CD4-positive, alpha-beta T cell (primary cell): ENCODE measurements around the gene WNT9A. TPM values are rescaled to one million over a fixed set of nuclear protein-coding genes. Genes with fewer than 3 reads are reported as not detected.

Experiments used
- ATAC-seq: fragments of 200-7000 bp; cut with Tn5 transposase; one replicate; pipeline ENCODE4 v1.10.0; 2022; ENCODE audit warnings: mild to moderate bottlenecking; ENCODE audit not compliant: poor library complexity
- CTCF ChIA-PET: fragments of 350-600 bp; sonication (Branson Sonifier 250); formaldehyde crosslinking; loops from one replicate; lab custom pipeline; 2021; ENCODE audit warnings: antibody characterized with exemption, inconsistent platforms; lab: Charles Lee
- POLR2A ChIA-PET: fragments of 350-600 bp; sonication (Branson Sonifier 250); formaldehyde crosslinking; loops from one replicate; lab custom pipeline; 2021; ENCODE audit warnings: antibody characterized with exemption, inconsistent platforms; lab: Charles Lee
- DNase-seq, 14 experiments: peaks; one replicate each; pipeline ENCODE4 v3.0.0-alpha.2; 2013 to 2020; ENCODE audit warnings: mixed read lengths in 2 of 14
- H3K27ac ChIP-seq, 2 donors: one replicate each; pipeline versions ENCODE4 v1.5.1 to v1.7.0; 2013; ENCODE audit warnings: low read length in 2 of 2, low read depth in 1 of 2, mild to moderate bottlenecking in 1 of 2
- H3K27me3 ChIP-seq, 2 experiments: 1 replicate in 1 of 2; 2 replicates in 1 of 2; pipeline versions ENCODE4 v1.6.1 to v1.7.0; 2013; ENCODE audit warnings: low read length in 2 of 2, control low read depth in 1 of 2, mild to moderate bottlenecking in 1 of 2, moderate library complexity in 1 of 2; ENCODE audit not compliant: insufficient read depth in 2 of 2, control insufficient read depth in 1 of 2
- H3K36me3 ChIP-seq: one replicate; pipeline ENCODE4 v1.6.1; 2013; ENCODE audit warnings: low read length, control low read depth; ENCODE audit not compliant: insufficient read depth
- H3K4me1 ChIP-seq: one replicate; pipeline ENCODE4 v1.6.1; 2013; ENCODE audit warnings: low read length, control low read depth; ENCODE audit not compliant: insufficient read depth
- H3K4me3 ChIP-seq: one replicate; pipeline ENCODE4 v1.5.1; 2013; ENCODE audit warnings: mild to moderate bottlenecking, low read length, moderate library complexity
- H3K9me3 ChIP-seq, 2 experiments: 1 replicate in 1 of 2; 2 replicates in 1 of 2; pipeline versions ENCODE4 v1.6.1 to v1.7.0; 2013; ENCODE audit warnings: low read length in 2 of 2, mild to moderate bottlenecking in 2 of 2, control low read depth in 1 of 2, moderate library complexity in 1 of 2; ENCODE audit not compliant: control insufficient read depth in 1 of 2, insufficient read depth in 1 of 2
- H3K27ac Mint-ChIP-seq: one replicate; pipeline ENCODE4 v1.8.0; 2020; ENCODE audit warnings: mixed read lengths
- H3K27me3 Mint-ChIP-seq: one replicate; pipeline ENCODE4 v1.8.0; 2021; ENCODE audit warnings: mixed read lengths
- H3K36me3 Mint-ChIP-seq: one replicate; pipeline ENCODE4 v1.8.0; 2021; ENCODE audit warnings: low read depth, mixed read lengths
- H3K4me1 Mint-ChIP-seq: one replicate; pipeline ENCODE4 v1.8.0; 2021; ENCODE audit warnings: low read depth, mixed read lengths
- H3K4me3 Mint-ChIP-seq: one replicate; pipeline ENCODE4 v1.8.0; 2020; ENCODE audit warnings: mild to moderate bottlenecking, mixed read lengths
- H3K9me3 Mint-ChIP-seq: one replicate; pipeline ENCODE4 v1.8.0; 2020; ENCODE audit warnings: mixed read lengths
- intact Hi-C, 2 experiments: fragments of 100-400 bp; cut with DNase I in 1 of 2; cut with micrococcal nuclease in 1 of 2; formaldehyde crosslinking; loops; one replicate each; pipeline versions ENCODE4 v1.15.1 to v1.9.0; 2023 to 2025; cut with DNase I, micrococcal nuclease
- total RNA-seq, 174 experiments: library from RNA in 2 of 174; stranded (reverse) in 2 of 174; gene quantifications; one replicate each; pipeline ENCODE4 v1.2.3 and lab custom pipeline; 2021 to 2026
- TF ChIP-seq, protein P1 (sequence below): fragments of 200-600 bp; IDR thresholded peaks from one replicate; pipeline ENCODE4 v1.8.0; 2022; ENCODE audit warnings: antibody characterized with exemption, mild to moderate bottlenecking

The WNT9A gene
- total RNA-seq, 2 experiments from 2014 or later: not detected

DNA sequence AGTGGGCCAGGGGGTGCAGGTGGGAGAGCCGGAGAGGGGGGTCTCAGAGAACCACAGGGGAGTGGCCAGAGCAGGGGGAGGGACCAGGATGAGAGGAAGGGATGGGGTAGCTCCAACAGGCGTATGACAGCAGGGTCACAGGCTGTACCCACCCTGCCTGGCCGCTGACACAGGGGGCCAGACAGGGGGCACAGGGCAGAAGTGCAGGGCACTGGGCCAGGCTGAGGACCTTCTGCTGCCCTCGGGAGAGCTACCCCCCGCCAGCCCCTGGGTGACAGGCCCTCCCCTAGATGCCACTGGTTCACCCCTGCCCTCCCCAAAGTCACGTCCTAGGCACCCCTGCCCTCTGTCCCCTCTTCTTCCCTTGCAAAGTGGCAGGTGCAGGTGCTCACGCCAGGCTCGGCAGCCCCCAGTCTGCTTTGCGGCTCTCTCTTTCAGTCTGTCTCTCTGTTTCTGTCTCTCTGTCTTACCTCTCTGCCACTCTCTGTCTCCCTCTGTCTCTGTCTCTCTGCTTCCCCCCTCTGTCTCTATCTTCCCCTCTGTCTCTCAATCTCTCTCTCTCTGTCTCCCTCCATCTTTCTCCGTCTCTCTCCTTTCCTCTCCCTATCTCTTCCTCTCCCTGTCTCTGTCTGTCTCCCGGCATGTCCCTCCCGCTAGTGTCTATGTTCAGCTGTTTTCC, 48.5 kb downstream of the WNT9A start:
- POLR2A ChIA-PET: no interaction called here

DNA sequence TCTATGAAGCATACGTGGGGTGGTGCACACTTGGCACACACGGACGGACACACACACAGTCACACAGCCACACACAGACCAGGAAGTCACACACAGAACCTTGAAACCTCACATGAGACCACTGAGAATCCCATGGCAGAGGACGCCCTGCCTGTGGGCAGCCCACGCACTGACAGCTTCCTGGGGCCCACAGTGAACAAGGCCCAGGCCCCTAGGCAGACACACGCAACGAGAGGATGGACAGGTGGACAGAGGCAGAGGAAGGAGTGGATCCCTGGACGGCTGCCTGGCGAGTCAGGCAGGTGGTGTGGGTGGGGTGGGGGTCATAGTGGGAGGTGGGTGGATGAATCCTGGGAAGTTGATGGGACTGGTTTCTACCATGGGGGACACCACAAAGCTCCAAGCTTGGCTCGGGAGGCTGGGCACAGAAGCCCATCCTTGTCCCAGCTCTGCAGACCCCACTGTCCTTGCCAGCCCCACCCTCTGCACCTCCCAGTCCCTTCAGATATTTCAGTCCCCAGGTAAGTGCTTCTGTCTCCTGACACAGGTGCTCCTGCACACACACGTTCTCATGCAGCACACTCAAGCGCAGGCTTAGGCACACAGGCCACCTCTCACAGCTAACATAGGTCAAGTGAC, 49.1 kb downstream of the WNT9A start:
- H3K36me3 ChIP-seq: no peaks in the 10 kb centered on the region
- CTCF ChIA-PET: no interaction called here

More for the DNA sequence above, 48.5 kb downstream of the WNT9A start:
- no peaks in the 10 kb centered on the region for H3K4me1 Mint-ChIP-seq
- intact Hi-C loops: no loop called here
- Histone ChIP-seq H3K36me3 (no peaks in the 10 kb centered on the region), H3K27ac (no peak overlapping the region), H3K4me1 (peaks cover 8% of the 10 kb centered on the region), H3K9me3 (no peaks in the 10 kb centered on the region), H3K4me3 (no peak overlapping the region), H3K27me3 (no peaks in the 10 kb centered on the region)
- TF ChIP-seq, protein P1, sequence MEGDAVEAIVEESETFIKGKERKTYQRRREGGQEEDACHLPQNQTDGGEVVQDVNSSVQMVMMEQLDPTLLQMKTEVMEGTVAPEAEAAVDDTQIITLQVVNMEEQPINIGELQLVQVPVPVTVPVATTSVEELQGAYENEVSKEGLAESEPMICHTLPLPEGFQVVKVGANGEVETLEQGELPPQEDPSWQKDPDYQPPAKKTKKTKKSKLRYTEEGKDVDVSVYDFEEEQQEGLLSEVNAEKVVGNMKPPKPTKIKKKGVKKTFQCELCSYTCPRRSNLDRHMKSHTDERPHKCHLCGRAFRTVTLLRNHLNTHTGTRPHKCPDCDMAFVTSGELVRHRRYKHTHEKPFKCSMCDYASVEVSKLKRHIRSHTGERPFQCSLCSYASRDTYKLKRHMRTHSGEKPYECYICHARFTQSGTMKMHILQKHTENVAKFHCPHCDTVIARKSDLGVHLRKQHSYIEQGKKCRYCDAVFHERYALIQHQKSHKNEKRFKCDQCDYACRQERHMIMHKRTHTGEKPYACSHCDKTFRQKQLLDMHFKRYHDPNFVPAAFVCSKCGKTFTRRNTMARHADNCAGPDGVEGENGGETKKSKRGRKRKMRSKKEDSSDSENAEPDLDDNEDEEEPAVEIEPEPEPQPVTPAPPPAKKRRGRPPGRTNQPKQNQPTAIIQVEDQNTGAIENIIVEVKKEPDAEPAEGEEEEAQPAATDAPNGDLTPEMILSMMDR: no peak
- H3K27me3 Mint-ChIP-seq: no peaks in the 10 kb centered on the region
- H3K27ac Mint-ChIP-seq: peak overlapping the region; percentile 39
- CTCF ChIA-PET: no interaction called here
- no peaks in the 10 kb centered on the region for H3K9me3 Mint-ChIP-seq
- no peaks in the 10 kb centered on the region for H3K36me3 Mint-ChIP-seq
- DNase-seq (peak in 1 of 14 experiments; percentile 27), ATAC-seq (no peak)
- H3K4me3 Mint-ChIP-seq: no peak overlapping the region

DNA sequence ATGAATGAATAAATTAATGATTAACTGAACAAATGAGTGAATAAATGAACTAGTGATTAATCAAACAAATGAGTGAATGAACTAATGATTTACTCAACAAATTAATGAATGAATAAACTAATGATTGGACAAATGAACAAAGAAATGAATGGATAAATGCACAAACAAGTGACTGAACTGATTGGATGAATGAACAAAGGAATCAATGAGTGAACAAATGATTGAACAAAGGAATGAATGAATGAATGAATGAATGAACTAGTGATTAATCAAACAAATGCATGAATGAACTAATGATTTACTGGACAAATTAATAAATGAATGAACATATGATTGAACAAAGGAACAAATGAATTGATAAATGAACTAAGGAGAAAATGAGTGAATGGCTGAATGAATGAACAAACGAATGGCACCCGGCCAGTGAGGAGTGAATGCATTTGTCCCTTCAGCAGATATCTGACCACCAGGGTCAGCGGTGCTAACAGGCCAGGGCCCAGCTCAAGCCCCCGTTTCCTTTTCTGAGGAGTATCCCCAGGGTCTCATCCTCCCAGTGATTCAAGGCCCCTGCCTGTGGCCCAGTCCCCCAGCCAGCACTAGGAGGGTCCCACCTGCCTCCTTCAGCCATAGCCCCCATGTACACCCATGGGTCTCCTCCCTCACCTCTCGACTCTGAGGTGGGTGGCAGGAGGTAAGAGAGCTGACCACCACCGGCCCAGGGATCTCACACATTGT, 49.9 kb downstream of the WNT9A start:
- Mint-ChIP-seq H3K9me3 (no peaks in the 10 kb centered on the region), H3K27ac (no peak overlapping the region), H3K4me3 (no peak overlapping the region), H3K4me1 (no peaks in the 10 kb centered on the region), H3K36me3 (no peaks in the 10 kb centered on the region), H3K27me3 (no peaks in the 10 kb centered on the region)
- TF ChIP-seq, protein P1: no peak
- ChIA-PET POLR2A (no interaction called here), CTCF (no interaction called here)
- no peak for ATAC-seq
- Histone ChIP-seq H3K9me3 (no peaks in the 10 kb centered on the region), H3K27ac (no peak overlapping the region), H3K4me1 (peaks cover 8% of the 10 kb centered on the region), H3K4me3 (no peak overlapping the region), H3K36me3 (no peaks in the 10 kb centered on the region), H3K27me3 (no peaks in the 10 kb centered on the region)
- DNase-seq: no peak
- intact Hi-C loops: no loop called here

More for the DNA sequence above, 49.1 kb downstream of the WNT9A start:
- DNase-seq: peak in 2 of 14 experiments; percentile 0 to 21
- Histone ChIP-seq H3K4me1 (peaks cover 8% of the 10 kb centered on the region), H3K4me3 (no peak overlapping the region), H3K27me3 (no peaks in the 10 kb centered on the region), H3K9me3 (no peaks in the 10 kb centered on the region), H3K27ac (no peak overlapping the region)
- POLR2A ChIA-PET: no interaction called here
- no peaks in the 10 kb centered on the region for H3K36me3 Mint-ChIP-seq
- H3K4me3 Mint-ChIP-seq: no peak overlapping the region
- intact Hi-C loops: no loop called here
- no peak for ATAC-seq
- no peaks in the 10 kb centered on the region for H3K27me3 Mint-ChIP-seq
- no peaks in the 10 kb centered on the region for H3K9me3 Mint-ChIP-seq
- H3K4me1 Mint-ChIP-seq: no peaks in the 10 kb centered on the region
- peak overlapping the region; percentile 39 for H3K27ac Mint-ChIP-seq
- TF ChIP-seq, protein P1: no peak
